HG02763 (cell line): ENCODE data around the gene FBXO27.
"Not testable (repeated sequence)": the region's sequence is repeated elsewhere in the genome, so short reads cannot be mapped to it uniquely, and the experiment has no call there.

Source experiments
- ATAC-seq: cut with Tn5 transposase; IDR thresholded peaks from one replicate; pipeline ENCODE4 v1.9.1; 2021; ENCODE audit warnings: mild to moderate bottlenecking, moderate library complexity; ENCODE audit not compliant: unreplicated experiment

FBXO27 gene

GRCh38 chr19:38989614-38990013, 42.7 kb downstream of the FBXO27 start:
- ATAC-seq, result not testable (repeated sequence)

GRCh38 chr19:38989066-38989605, 43.2 kb downstream of the FBXO27 start:
- no peak for ATAC-seq

- ATAC-seq, result not testable (repeated sequence)
Measured at GRCh38 chr19:38988627-38989026, 43.7 kb downstream of the FBXO27 start.

- not testable (repeated sequence) for ATAC-seq
Measured at GRCh38 chr19:38987745-38988144, 44.6 kb downstream of the FBXO27 start.

GRCh38 chr19:38985262-38985661, 47.1 kb downstream of the FBXO27 start:
- ATAC-seq, result no peak

DNA sequence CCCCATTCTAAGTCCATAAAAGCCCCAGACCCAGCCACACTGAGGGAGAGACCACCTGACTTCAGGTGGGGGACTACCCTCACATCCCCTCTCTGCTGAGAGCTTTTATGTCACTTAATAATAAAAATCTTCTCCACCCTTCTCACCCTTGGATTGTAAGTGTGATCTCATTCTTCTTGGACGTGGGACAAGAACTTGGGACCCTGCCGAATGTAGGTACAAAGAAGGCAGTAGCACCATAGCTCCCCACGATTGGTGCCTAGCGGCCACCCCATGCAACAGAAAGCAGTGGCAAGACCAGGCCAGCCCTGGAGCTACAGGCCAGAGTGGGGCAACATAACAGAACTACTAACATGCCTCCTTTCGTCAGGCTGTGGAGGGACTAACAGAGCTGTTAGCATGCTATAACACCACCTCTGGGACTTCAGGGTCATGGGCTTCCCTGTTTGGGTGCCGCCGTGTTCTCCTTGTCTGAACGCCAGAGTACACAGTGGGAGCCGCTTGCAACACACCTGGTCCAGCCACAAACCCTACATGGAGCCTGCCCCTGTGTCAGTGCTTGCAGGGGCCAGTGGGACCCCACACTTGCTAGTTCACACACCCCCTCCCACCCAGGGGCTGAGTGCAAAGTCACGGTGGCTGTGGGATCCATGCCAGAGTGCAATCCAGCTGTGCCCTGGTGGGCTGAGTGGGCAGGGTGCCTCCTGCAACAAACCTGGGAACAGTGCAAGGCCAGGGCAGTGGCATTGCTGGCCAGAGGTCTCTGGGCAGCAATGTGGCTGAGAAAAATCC, 51.6 kb downstream of the FBXO27 start:
- no peak for ATAC-seq

- ATAC-seq, result no peak
Measured at GRCh38 chr19:38979812-38980211, 52.5 kb downstream of the FBXO27 start.

- ATAC-seq, result no peak
Measured at GRCh38 chr19:38978326-38978689, 54.0 kb downstream of the FBXO27 start.

DNA sequence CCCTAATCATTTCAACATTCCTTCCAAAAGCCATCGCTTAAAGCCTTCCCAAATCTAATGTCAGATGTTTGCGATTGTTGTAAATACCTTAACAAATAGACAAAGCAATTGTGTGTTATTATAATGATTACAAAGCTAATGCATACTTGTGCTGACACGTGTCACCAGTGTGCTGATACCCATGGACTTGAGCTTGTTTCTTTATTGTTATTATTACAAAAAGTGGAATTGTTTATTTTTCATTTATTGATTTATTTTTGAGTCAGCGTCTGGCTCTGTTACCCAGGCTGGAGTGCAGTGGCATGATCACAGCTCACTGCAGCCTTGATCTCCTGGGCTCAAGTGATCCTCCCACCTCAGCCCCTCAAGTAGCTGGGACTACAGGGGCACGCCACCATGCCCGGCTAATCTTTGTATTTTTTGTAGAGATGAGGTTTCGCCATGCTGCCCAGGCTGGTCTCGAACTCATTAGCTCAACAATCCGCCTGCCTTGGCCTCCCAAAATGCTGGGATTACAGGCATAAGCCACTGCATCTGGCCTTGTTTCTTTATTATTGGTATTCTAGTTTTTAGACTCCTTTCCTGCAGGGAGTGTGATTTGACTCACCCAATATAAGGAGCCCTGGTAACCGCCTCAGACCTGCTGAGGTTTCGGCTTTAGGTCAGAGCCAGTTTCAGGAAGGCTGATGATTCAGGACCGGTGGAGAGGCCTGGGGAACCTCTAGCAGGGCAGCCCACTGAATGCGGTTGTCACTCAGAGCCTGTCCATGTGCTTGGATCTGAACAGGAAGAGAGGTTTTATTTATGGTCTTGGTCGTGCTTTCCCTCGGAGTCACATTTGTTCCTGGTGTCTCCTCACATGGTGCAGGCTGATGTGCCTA, 54.7 kb downstream of the FBXO27 start:
- no peak for ATAC-seq

DNA sequence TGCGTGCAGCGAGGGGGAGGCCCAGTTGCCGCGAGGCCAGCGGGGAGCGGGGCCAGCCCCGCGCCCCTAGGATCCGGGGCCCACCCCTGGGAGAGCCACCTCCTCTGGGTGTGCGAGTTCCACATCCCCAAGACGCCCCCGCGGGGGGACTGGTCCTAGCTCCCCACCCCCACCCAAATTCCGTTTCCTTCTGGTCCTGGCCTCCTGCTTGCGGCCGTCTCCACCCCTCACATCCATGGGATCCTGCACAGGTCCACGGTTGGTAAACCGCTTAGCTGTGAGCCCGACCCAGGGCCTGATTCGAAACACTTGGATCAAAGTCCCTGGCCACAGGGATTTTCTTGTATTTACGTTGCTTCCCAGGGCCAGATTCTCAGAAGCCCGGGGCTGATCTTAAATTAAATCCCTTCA, 56.5 kb downstream of the FBXO27 start:
- no peak for ATAC-seq

DNA sequence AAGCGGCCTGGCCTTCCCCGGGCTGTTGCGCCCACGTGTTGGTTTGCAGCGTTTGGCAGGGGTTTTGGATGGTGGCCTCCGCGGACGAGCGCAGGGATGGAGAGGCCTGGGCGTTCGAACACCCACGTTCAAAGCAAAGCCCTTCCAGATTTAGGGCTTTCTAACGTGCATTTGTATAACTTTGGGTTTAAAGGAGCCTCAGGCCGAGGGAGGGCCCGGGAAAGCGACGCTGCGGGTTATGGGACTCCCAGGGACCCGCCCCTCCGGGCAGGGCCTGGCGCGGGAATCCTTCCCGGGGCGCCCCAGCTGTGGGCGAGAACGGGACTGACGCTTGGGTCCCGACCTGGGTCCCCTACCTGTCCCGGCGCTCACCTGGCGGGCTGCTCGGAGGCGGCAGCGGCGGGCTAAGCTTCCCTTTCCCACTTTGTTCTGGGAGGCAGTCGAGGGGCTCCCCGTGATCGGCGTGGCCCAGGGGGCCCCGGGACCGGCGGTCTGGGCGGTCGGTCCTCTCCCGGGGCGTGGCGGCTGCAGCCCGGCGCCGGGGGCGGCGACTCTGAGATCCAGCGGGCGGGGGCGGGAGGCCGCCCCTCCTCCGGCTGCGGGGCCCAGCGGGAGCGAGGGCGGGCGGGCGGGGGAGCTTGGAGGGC, 57.0 kb downstream of the FBXO27 start, which contains the start of gene FBXO17:
Gene FBXO17, minus strand, starts transcription at position 529 of the 647 bp plus-strand sequence. CDS start 25,423 bp downstream, outside the sequence.
- ATAC-seq, result no peak

DNA sequence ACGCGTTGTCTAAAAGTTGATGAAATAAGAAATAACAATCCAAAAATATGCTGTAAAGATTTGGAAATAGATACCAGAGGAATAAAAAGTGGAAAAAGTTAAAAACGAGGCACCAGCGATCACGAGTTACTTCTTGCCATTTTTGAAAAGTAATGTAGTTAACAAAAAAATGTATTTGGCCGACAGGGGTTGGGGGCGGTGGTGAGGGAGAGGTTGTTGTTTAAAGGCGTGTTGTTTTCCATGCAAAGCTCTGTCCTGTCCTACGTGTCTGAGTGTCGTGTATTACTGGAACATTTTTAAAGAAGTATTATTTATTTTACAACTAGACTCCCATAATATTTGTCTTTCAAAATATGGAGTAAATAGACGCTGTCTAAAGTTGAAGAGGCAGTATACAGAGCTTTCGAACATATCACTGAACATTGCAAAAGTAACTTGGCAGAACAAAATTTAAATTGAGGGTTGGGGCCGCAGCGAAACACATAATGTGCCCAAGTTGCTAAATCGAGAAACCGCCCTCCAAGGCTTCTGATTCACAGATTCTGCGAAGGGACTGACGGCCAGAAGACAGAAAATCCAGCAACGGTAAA, 57.6 kb downstream of the FBXO27 start:
- ATAC-seq, result no peak
